ENCODE results near the gene VIT. TPM values are rescaled to one million over a fixed set of nuclear protein-coding genes. Genes with fewer than 3 reads are reported as not detected.

VIT gene
- total RNA-seq, 2 donors from 2014 or later = 2.0 to 10.7 TPM

DNA sequence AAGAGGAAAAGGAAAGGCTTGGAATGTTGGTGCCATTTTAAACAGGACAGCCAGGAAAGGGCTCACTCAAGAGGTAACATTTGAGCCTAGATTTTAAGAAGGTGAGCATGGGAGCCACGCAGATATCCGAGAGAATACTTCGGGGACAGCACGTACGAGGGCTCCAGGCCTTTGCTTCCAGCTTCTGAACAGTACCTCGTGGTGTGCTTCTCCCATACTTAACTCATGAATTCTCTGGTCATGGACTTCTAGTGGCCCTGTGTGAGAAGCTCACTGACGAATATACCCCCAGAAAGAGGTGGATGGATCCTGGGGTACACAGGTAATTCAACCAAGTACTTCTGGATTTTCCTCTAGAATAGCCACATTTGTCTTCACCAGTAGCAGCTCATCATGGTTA, 2.7 kb upstream of the VIT start:
- no peaks in the 10 kb centered on the region for H3K4me1 ChIP-seq (replicated peaks)
- H3K4me3 ChIP-seq = no peak overlapping the region
- 98% methylated on average over 7 of the region's 7 CpGs for WGBS
- no peaks in the 10 kb centered on the region for H3K36me3 ChIP-seq
- no peaks in the 10 kb centered on the region for H3K27me3 ChIP-seq (replicated peaks; ENCODE audit: insufficient read depth)
- intact Hi-C loops (cut with DNase I) = no loop called here
- H3K9me3 ChIP-seq = no peaks in the 10 kb centered on the region
- TF ChIP-seq, protein P1, sequence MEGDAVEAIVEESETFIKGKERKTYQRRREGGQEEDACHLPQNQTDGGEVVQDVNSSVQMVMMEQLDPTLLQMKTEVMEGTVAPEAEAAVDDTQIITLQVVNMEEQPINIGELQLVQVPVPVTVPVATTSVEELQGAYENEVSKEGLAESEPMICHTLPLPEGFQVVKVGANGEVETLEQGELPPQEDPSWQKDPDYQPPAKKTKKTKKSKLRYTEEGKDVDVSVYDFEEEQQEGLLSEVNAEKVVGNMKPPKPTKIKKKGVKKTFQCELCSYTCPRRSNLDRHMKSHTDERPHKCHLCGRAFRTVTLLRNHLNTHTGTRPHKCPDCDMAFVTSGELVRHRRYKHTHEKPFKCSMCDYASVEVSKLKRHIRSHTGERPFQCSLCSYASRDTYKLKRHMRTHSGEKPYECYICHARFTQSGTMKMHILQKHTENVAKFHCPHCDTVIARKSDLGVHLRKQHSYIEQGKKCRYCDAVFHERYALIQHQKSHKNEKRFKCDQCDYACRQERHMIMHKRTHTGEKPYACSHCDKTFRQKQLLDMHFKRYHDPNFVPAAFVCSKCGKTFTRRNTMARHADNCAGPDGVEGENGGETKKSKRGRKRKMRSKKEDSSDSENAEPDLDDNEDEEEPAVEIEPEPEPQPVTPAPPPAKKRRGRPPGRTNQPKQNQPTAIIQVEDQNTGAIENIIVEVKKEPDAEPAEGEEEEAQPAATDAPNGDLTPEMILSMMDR (IDR thresholded peaks at IDR 0.05) = no peak
- TF ChIP-seq POLR2AphosphoS5 (IDR thresholded peaks at IDR 0.05) = no peak
- TF ChIP-seq POLR2A (IDR thresholded peaks at IDR 0.05) = no peak
- no peak overlapping the region for H3K27ac ChIP-seq
- no peak for DNase-seq (ENCODE audit: low spot score)

DNA sequence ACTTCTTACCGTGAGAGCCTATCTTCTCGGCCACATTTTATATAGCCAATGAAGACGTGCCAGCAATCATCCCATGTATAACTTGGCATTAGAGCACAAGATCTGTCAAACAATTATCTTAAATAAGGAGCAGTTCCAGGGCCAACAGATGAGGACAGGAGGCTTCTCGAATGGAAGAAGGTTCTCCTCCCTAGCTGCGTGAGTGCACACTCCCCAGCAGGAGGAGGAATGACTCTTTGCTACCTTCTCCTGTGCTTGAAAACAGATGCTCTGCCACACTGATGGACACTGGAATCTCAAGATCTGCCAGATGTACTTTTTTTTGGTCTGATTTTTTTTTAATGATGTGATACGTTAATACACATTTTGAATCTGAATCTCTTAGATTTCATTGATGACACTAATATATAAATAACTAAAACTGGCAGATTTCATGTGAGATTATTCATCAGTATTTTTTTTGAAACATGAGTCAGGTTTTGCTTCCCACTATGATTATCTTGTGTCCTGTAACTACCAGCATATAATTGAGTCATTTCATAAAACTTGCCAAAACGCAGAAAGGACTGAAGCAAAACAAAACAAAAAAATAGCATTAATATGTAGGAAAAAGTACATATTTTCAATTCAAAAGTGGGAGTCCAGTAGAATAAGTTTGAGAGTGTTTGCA, 626 bp upstream of the VIT start:
- no peaks in the 10 kb centered on the region for H3K27me3 ChIP-seq (replicated peaks; ENCODE audit: insufficient read depth)
- H3K9me3 ChIP-seq = no peaks in the 10 kb centered on the region
- intact Hi-C loops (cut with DNase I) = loop anchor here (5.0 kb wide), 1 partner anchor 86 kb away; no protein-coding TSS in a partner anchor
- no peak overlapping the region for H3K27ac ChIP-seq
- no peak overlapping the region for H3K4me3 ChIP-seq
- 32% methylated on average over 7 of the region's 7 CpGs for WGBS
- no peaks in the 10 kb centered on the region for H3K4me1 ChIP-seq (replicated peaks)
- TF ChIP-seq, protein P1 (IDR thresholded peaks at IDR 0.05) = peak in 2 of 4 experiments; percentile 21 to 26
- no peak for TF ChIP-seq POLR2AphosphoS5 (IDR thresholded peaks at IDR 0.05)
- no peak for DNase-seq (ENCODE audit: low spot score)
- no peaks in the 10 kb centered on the region for H3K36me3 ChIP-seq

DNA sequence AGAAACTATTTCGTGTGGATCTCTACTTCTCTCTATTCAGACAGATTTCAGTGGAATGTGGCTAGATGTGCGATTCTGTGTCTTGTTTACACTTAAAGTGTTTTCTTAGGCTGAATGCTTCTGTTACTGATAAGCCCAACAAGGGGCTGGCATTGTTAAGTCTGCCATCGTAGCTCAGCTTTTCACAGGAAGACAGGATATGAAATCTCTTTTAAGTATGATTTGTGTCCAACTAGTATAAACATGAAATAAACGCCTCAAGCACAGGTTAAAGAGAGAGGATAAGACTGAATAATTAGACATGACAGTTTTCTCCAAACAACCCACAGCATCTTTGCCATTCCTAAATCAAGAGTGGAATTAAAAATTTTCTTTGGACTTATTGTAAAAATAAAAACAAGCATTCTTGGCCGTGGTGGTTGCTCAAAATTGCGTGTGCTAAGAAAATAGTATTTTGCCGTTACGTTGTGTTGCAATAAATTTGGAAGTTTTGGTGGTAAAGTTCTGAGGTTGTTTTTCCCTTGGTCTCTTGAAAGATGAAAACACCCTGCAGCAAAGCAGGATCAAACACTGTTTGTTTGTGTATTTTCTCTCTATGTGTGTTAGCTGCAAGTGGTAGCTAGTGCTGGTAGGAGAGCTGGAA, 1.0 kb downstream of the VIT start:
- Histone ChIP-seq H3K4me1 (replicated peaks) (no peaks in the 10 kb centered on the region), H3K4me3 (no peak overlapping the region), H3K36me3 (no peaks in the 10 kb centered on the region), H3K9me3 (no peaks in the 10 kb centered on the region), H3K27me3 (replicated peaks; ENCODE audit: insufficient read depth) (no peaks in the 10 kb centered on the region), H3K27ac (no peak overlapping the region)
- TF ChIP-seq POLR2A (IDR thresholded peaks at IDR 0.05) (no peak), POLR2AphosphoS5 (IDR thresholded peaks at IDR 0.05) (no peak)
- TF ChIP-seq, protein P1 (IDR thresholded peaks at IDR 0.05) = no peak
- no peak for DNase-seq (ENCODE audit: low spot score)
- WGBS = 24% methylated on average over 8 of the region's 8 CpGs
- intact Hi-C loops (cut with DNase I) = loop anchor here (5.0 kb wide), 1 partner anchor 85 kb away; no protein-coding TSS in a partner anchor

DNA sequence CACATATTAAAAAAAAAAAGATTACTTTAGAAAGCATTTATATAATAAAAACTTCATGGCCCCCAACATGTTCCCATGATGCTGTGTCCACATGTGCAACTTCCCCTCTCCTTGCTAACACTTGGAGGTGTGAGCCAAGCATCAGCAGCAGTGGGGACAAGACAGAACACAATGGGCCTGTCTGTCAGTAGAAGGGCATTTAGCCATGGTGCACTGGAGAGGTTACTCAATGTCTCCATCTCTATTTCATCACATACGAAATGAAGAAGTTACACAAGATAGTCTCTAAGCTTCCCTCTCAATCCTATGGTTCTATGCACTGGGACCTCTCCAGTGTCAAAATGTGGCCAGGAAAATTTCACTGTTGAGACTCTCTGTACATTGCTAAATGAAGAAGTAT, 2.5 kb downstream of the VIT start:
- no peaks in the 10 kb centered on the region for H3K4me1 ChIP-seq (replicated peaks)
- intact Hi-C loops (cut with DNase I) = loop anchor here (5.0 kb wide), 1 partner anchor 83 kb away; no protein-coding TSS in a partner anchor
- WGBS = 65% methylated on average over 1 of the region's 1 CpG

DNA sequence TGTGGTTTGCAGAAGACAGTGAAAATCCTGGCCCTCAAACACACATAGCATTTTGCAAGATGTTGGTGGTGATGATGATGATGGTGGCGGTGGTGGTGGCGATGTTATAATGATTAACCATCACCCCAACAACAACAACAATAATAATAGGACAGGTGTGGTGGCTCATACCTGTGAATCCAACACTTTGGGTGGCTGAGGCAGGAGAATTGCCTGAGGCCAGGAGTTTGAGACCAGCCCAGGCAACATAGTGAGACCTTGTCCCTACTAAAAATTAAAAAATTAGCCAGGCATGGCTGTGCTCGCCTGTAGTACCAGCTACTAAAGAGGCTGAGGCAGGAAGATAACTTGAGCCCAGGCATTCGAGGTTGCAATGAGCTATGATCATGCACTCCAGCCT, 3.8 kb downstream of the VIT start:
- intact Hi-C loops (cut with DNase I) = no loop called here
- WGBS = 96% methylated on average over 4 of the region's 4 CpGs
- no peak overlapping the region for H3K4me3 ChIP-seq

More for the DNA sequence above, 2.5 kb downstream of the VIT start:
- TF ChIP-seq POLR2A (IDR thresholded peaks at IDR 0.05) = no peak
- no peak for TF ChIP-seq POLR2AphosphoS5 (IDR thresholded peaks at IDR 0.05)
- Histone ChIP-seq H3K9me3 (no peaks in the 10 kb centered on the region), H3K27ac (no peak overlapping the region), H3K27me3 (replicated peaks; ENCODE audit: insufficient read depth) (no peaks in the 10 kb centered on the region), H3K4me3 (no peak overlapping the region), H3K36me3 (no peaks in the 10 kb centered on the region)
- DNase-seq (ENCODE audit: low spot score) = no peak

More for the DNA sequence above, 3.8 kb downstream of the VIT start:
- TF ChIP-seq POLR2A (IDR thresholded peaks at IDR 0.05) (no peak), POLR2AphosphoS5 (IDR thresholded peaks at IDR 0.05) (no peak)
- TF ChIP-seq, protein P1 (IDR thresholded peaks at IDR 0.05) = no peak
- Histone ChIP-seq H3K4me1 (replicated peaks) (no peaks in the 10 kb centered on the region), H3K27me3 (replicated peaks; ENCODE audit: insufficient read depth) (no peaks in the 10 kb centered on the region), H3K36me3 (no peaks in the 10 kb centered on the region), H3K9me3 (no peaks in the 10 kb centered on the region), H3K27ac (no peak overlapping the region)
- DNase-seq (ENCODE audit: low spot score) = no peak

All from prostate gland (tissue), 2 donors.